Aorta (tissue), 5 donors: ENCODE data around the gene ASGR2. TPM values are rescaled to one million over a fixed set of nuclear protein-coding genes. Genes with fewer than 3 reads are reported as not detected.

Experiments used
- ATAC-seq: fragments of 200-7000 bp; cut with Tn5 transposase; one replicate; pipeline ENCODE4 v1.9.1; 2022; ENCODE audit warnings: moderate library complexity; ENCODE audit not compliant: low FRiP score
- DNase-seq, 2 donors: peaks; one replicate each; pipeline ENCODE4 v3.0.0-alpha.2; 2020
- H3K27ac ChIP-seq, 2 donors: one replicate each; pipeline ENCODE4 v1.5.1; 2013; ENCODE audit warnings: low read length in 2 of 2, mild to moderate bottlenecking in 2 of 2, moderate library complexity in 2 of 2, control low read depth in 1 of 2, inconsistent platforms in 1 of 2, low read depth in 1 of 2
- H3K27me3 ChIP-seq, 2 donors: one replicate each; pipeline ENCODE4 v1.6.1; 2013; ENCODE audit warnings: control low read depth in 1 of 2, low read length in 1 of 2, mild to moderate bottlenecking in 1 of 2, moderate library complexity in 1 of 2; ENCODE audit not compliant: insufficient read depth in 2 of 2, control insufficient read depth in 1 of 2
- H3K36me3 ChIP-seq, 2 donors: one replicate each; pipeline ENCODE4 v1.6.1; 2013; ENCODE audit warnings: control low read depth in 1 of 2, low read length in 1 of 2, mild to moderate bottlenecking in 1 of 2; ENCODE audit not compliant: insufficient read depth in 2 of 2, control insufficient read depth in 1 of 2
- H3K4me1 ChIP-seq, 2 donors: one replicate each; pipeline ENCODE4 v1.6.1; 2013; ENCODE audit warnings: low read length in 2 of 2, control low read depth in 1 of 2, mild to moderate bottlenecking in 1 of 2, moderate library complexity in 1 of 2; ENCODE audit not compliant: insufficient read depth in 2 of 2, control insufficient read depth in 1 of 2
- H3K4me3 ChIP-seq, 2 donors: one replicate each; pipeline ENCODE4 v1.5.1; 2013; ENCODE audit warnings: low read length in 2 of 2, control low read depth in 1 of 2, mild to moderate bottlenecking in 1 of 2
- H3K9me3 ChIP-seq: one replicate; pipeline ENCODE4 v1.6.1; 2013; ENCODE audit warnings: mild to moderate bottlenecking, low read length; ENCODE audit not compliant: control insufficient read depth
- WGBS, 2 donors: extraction: QIAGEN DNeasy Blood & Tissue Kit; methylation state at CpG; one replicate each; pipeline ENCODE4 v1.1.7; 2013; 5-methylcytosine and 5-hydroxymethylcytosine counted together
- intact Hi-C, 2 donors: fragments of 100-400 bp; cut with DNase I; formaldehyde crosslinking; loops; one replicate each; pipeline versions ENCODE4 v1.14.2 to v1.15.0; 2022
- polyA plus RNA-seq, 2 donors: library from polyadenylated mRNA; stranded (reverse); fragments of 200-250 nt; gene quantifications; one replicate each; pipeline ENCODE4 v1.2.3, GENCODE V29; 2013
- total RNA-seq, 2 donors: library from RNA; stranded (reverse); fragmentation: NEBNext Ultra II Directional; extraction: Animal tissue kit (Norgen Biotek cat#: 25700); gene quantifications; one replicate each; pipeline ENCODE4 v1.2.1, GENCODE V29; 2021
- donor health status: healthy with polysubstance abuse.
- donor health status: Bipolar disorder and iron deficiency.
- donor health status: DM: no; HTN: no; CAD: no.
- donor health status: DM: no; HTN: no; CAD: no.
- donor health status: DM: yes; HTN: yes; CAD: no.

Gene ASGR2
- total and polyA plus RNA-seq, 4 donors = 0.15 to 1.6 (median 0.75) TPM; not detected in 1

DNA sequence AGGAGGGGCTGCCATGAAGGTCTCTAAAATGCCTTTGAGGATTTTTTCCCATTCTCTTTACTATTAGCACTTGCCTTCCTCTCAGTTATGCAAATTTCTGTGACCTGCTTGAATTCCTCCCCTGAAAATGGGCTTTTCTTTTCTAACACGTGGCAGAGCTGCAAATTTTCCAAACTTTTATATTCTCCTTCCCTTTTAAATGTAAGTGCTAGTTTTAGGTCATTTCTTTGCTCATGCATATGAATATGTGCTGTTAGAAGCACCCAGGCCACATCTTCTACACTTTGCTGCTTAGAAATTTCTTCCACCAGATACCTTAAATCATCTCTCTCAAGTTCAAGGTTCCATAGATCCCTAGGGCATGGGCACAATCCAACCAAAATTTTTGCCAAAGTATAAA is 46.4 kb downstream of the ASGR2 start:
- H3K4me3 ChIP-seq = no peak overlapping the region
- H3K27ac ChIP-seq = no peak overlapping the region
- peaks cover 4% of the 10 kb centered on the region for H3K9me3 ChIP-seq
- DNase-seq (no peak), ATAC-seq (no peak)
- 25 to 29% methylated on average over 1 of the region's 1 CpG for WGBS, 2 donors
- no peaks in the 10 kb centered on the region for H3K27me3 ChIP-seq
- no peaks in the 10 kb centered on the region for H3K36me3 ChIP-seq
- intact Hi-C loops = no loop called here
- H3K4me1 ChIP-seq = no peaks in the 10 kb centered on the region

DNA sequence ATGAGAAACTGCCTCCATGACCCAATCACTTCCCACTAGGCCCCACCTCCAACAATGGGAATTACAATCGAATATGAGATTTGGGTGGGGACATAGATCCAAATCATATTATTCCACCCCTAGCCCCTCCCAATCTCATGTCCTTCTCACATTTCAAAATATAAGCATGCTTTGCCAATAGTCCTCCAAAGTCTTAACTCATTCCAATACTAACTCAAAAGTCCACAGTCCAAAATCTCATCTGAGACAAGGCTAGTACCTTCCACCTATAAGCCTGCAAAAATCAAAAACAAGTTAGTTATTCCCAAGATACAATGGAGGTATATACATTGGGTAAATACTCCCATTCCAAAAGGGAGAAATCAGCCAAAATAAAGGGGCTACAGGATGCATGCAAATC is 47.4 kb downstream of the ASGR2 start:
- no peak for ATAC-seq
- WGBS, 2 donors = 75 to 77% methylated on average over 1 of the region's 1 CpG
- Histone ChIP-seq H3K9me3 (peaks cover 4% of the 10 kb centered on the region), H3K4me1 (no peaks in the 10 kb centered on the region), H3K4me3 (no peak overlapping the region), H3K27me3 (no peaks in the 10 kb centered on the region), H3K36me3 (no peaks in the 10 kb centered on the region), H3K27ac (no peak overlapping the region)
- DNase-seq = no peak
- intact Hi-C loops = no loop called here

DNA sequence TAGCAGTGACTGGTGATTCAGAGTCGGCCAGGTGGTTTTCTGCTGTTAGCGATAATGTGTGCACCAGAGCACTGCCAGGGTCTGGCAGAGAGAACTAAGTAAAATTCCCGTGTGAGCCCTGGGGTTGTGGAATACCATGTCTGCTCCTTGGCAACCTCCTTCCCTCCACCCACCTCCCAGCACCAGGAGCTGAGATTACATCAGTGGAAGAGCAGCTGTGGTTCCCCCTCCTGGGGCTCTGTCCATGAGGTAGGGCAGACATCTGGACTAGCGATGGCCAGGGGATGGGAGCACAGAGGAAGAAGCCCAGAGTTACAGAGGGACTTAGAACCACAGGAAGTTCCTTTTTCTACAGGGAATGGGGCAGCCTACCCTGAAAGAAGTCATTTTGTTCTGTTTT is 50.4 kb downstream of the ASGR2 start:
- H3K4me3 ChIP-seq = no peak overlapping the region
- no peaks in the 10 kb centered on the region for H3K27me3 ChIP-seq
- H3K27ac ChIP-seq = no peak overlapping the region
- no peaks in the 10 kb centered on the region for H3K36me3 ChIP-seq
- 45 to 51% methylated on average over 4 of the region's 4 CpGs for WGBS, 2 donors
- DNase-seq (no peak), ATAC-seq (no peak)
- intact Hi-C loops = no loop called here
- H3K4me1 ChIP-seq = no peaks in the 10 kb centered on the region
- peaks cover 2% of the 10 kb centered on the region for H3K9me3 ChIP-seq

DNA sequence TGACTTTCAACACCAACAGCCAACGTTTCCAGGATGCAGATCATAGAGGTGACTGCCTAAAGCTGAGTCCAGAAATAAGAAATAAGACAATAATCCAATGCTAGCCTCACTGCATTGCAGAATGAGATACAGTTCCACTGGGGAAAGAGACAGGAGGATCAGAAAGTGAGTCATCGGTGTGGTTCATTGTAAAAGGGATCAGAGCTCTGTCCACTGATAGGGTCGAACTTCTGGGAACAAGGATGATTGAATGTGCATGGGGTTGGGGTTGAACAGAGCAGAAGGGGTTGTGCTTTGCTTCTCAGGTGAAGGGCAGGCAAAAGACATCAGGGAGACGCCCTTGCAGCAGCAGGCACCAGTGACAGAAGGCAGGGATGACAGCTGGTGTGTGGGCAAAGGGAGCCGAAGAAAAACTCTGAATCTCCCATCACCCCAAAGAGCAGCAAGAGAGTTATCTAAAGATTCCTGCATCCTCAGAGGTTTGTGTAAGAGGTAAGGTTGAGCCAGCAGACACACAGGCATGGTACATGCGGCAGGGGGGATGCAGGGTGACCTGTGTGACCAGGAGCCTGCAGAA is 51.0 kb downstream of the ASGR2 start:
- WGBS, 2 donors = 65 to 67% methylated on average over 6 of the region's 6 CpGs
- peaks cover 2% of the 10 kb centered on the region for H3K9me3 ChIP-seq
- H3K27ac ChIP-seq = no peak overlapping the region
- DNase-seq = no peak
- ATAC-seq = no peak
- H3K27me3 ChIP-seq = no peaks in the 10 kb centered on the region
- no peaks in the 10 kb centered on the region for H3K36me3 ChIP-seq
- H3K4me1 ChIP-seq = no peaks in the 10 kb centered on the region
- no peak overlapping the region for H3K4me3 ChIP-seq
- intact Hi-C loops = no loop called here

DNA sequence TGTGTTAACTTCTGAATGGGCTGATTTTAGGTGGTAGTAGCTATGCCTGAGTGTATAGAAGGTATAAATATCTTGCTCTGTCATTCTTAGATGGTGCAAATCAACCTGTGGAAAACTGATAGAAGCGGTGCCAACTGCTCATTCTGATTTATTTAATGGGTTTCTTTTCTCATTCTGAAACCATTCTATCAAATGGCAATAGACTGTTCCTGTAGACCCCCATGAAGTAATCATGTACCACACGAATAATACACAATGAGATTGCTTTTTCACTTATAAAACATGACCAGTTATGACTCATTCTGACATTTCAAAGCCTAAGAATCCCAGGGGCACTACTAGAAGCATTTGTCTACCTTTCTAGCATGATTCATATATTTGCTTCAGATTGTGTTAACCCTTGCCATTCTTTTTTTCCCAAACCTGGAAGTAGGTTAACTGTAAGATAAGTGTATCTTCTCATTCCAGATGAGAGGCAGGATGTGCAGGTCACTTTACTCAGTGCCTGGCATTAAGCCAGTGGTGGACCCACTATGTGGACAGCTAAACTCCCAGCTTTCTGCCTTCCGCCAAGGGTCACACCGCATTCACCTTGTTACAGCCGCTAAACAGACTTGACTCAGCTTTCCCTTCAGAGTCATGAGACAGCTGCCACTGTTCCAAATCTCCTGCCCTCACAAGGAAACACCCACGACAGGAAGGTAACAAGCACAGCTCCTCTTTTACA is 54.3 kb downstream of the ASGR2 start:
- Histone ChIP-seq H3K36me3 (no peaks in the 10 kb centered on the region), H3K4me3 (no peak overlapping the region), H3K9me3 (no peaks in the 10 kb centered on the region), H3K27ac (no peak overlapping the region), H3K4me1 (no peaks in the 10 kb centered on the region), H3K27me3 (no peaks in the 10 kb centered on the region)
- ATAC-seq = no peak
- no peak for DNase-seq
- intact Hi-C loops = no loop called here
- WGBS, 2 donors = 45 to 51% methylated on average over 6 of the region's 6 CpGs

DNA sequence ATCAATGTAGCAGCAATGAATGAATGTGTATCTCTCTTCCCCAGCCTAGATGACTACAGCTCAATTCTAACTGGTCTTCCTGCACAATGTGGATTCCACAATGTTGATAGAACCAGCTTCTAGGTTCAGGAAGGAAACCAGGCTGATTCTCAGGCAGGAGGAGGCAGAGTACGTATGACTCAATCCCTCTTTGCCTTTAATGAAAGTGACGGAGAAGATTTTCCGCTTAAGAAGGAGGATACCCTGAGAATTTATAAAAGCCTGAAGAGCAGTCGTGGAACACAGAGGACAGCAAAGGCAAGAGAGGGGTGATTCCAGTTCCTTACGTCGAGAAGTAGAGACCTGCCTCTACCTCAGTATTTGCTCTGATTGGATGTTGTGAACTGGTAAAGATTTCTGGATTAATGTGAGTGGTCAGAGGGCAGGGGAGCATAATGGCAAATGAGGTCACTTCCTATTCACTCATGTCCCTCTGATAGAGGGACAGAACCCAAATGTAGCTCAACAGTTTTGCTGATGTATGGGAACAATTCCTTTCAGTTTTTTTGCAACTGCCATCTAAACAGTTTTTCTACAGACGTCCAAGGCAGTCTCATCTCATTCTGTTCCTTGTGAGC is 55.7 kb downstream of the ASGR2 start:
- 59 to 60% methylated on average over 7 of the region's 7 CpGs for WGBS, 2 donors

DNA sequence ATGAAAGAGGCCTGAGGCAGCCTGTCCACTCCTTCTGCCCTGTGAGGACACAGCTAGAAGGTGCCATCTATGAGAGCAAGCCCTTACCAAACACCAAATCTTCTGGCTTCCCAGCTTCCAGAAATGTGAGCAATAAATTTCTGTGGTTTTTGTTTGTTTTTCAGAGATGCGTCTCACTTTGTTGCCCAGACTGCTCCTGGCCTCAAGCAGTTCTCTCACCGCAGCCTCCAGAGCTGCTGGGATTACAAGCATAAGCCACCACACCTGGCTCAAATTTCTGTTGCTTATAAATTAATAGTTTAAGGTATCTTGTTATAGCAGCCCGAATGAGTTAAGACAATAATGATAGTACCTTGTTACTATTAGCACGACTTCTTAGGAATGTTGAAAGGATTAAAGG is 58.2 kb downstream of the ASGR2 start:
- ATAC-seq = no peak

More for the DNA sequence above, 55.7 kb downstream of the ASGR2 start:
- H3K4me3 ChIP-seq = no peak overlapping the region
- DNase-seq (no peak), ATAC-seq (no peak)
- no peaks in the 10 kb centered on the region for H3K36me3 ChIP-seq
- H3K4me1 ChIP-seq = no peaks in the 10 kb centered on the region
- no peak overlapping the region for H3K27ac ChIP-seq
- H3K27me3 ChIP-seq = no peaks in the 10 kb centered on the region
- no peaks in the 10 kb centered on the region for H3K9me3 ChIP-seq
- intact Hi-C loops = no loop called here

More for the DNA sequence above, 58.2 kb downstream of the ASGR2 start:
- H3K4me3 ChIP-seq = no peak overlapping the region
- H3K27ac ChIP-seq = no peak overlapping the region
- H3K36me3 ChIP-seq = no peaks in the 10 kb centered on the region
- 74 to 82% methylated on average over 4 of the region's 4 CpGs for WGBS, 2 donors
- H3K9me3 ChIP-seq = no peaks in the 10 kb centered on the region
- intact Hi-C loops = no loop called here
- no peaks in the 10 kb centered on the region for H3K4me1 ChIP-seq
- DNase-seq = no peak
- no peaks in the 10 kb centered on the region for H3K27me3 ChIP-seq
